Astrocyte of the hippocampus (primary cell): Measurements from ENCODE around the gene RANBP17.
A peak's percentile ranks its signal among the peaks of the same experiment; 100 is the strongest.

Experiments used
- DNase-seq: peaks from one replicate; pipeline ENCODE4 v3.0.0; 2011; ENCODE audit warnings: low read depth, low spot score

The RANBP17 gene

DNA sequence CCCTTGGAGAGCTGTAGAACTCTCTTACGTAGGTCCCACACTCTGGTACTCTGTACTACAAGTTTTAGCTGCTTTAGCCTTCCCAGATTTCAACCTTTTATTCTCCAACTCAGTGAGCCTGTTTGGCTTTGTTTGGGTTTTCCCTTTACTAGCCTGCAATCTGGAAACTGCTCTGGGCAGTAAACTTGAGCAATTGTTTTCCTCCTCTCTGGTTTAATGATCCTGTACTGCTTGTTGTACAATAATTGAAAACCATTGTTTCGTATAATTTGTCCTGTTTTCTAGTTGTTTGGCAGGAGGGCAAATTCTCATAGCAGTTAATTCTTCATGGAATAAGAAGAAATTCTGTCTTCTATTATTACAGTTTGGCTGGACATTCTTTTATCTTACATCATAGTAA, 384.4 kb downstream of the RANBP17 start:
- DNase-seq = no peak

DNA sequence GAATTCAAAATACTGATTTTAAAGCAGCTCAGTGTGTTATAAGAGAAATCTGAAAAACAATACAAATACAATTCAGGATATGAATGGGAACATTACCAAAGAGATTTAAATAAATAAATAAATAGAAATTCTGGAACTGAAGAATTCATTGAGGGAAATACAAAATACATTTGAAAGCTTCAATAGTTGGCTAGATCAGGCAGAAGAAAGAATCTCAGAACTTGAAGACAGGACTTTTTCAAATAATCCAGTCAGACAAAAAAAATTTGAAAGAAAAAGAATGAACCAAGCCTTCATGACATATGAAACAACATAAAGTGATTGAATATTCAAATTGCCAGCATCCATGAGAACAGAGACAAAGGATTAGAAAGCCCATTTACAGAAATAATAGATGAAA, 387.6 kb downstream of the RANBP17 start:
- no peak for DNase-seq

- DNase-seq = no peak
Observed at GRCh38 chr5:171250738-171251137, 388.9 kb downstream of the RANBP17 start.

- no peak for DNase-seq
Observed at GRCh38 chr5:171251519-171251918, 389.7 kb downstream of the RANBP17 start.

DNA sequence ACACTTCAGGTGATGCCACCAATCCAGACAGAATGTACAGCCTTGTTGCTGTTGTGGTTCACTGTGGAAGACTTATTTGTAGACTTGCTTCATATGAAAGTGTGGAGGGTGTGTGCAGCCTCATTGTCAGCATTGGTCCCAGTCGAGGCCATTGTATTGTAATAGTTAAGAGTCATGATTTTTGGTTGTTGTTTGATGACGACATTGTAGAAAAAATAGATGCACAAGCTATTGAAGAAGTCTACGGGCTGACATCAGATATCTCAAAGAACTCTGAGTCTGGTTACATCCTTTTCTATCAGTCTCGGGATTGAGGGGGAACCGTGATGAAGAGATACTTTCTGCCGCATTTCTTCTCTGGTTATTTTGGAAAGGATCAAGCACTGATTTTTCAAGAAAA, 390.9 kb downstream of the RANBP17 start:
- DNase-seq = no peak

DNA sequence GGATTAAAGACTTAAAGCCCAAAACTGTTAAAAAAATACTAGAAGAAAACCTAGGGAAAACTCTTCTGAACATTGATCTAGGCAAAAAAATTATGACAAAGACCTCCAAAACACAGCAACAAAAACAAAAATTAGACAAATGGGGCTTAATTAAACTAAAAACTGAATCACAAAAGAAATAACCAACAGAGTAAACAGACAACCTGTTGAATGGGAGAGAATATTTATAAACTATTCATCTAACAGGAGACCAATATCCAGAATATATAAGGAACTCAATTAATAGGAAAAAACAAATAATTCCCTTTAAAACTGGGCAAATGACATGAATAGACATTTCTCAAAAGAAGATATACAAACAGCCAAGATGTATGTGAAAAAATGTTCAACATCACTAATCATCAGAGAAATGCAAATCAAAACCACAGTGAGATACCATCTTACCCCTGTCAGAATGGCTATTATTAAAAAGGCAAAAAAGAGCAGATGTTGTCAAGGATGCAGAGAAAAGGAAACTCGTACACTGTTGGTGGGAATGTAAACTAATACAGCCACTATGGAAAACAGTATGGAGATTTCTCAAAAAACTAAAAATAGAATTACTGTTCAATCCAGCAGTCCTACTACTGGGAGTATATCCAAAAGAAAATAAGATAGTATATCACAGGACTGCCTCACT, 397.1 kb downstream of the RANBP17 start:
- no peak for DNase-seq

DNA sequence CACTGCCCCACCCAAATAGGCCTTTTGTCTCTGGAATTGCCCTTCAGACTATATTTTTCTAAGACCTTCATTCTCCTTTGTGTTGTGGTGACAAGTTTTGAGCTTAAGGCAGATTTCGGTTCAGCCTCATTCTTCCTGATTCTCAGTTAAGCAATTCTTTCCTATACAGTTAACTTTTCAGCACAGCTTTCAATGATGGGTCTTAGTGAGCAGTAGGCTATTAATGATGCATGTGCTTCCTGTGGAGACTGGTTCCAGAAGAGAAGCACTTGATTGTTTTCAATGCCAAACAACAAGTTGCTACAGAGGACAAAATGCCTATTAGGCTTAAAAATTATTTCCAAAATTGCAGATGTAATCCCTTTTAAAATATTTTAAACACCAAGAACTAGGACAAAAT, 399.5 kb downstream of the RANBP17 start:
- DNase-seq = no peak

GRCh38 chr5:171261904-171262303, 400.1 kb downstream of the RANBP17 start:
- no peak for DNase-seq

- no peak for DNase-seq
Observed at GRCh38 chr5:171263181-171263580, 401.4 kb downstream of the RANBP17 start.

GRCh38 chr5:171264843-171265242, 403.0 kb downstream of the RANBP17 start:
- no peak for DNase-seq

GRCh38 chr5:171268700-171269620, 407.1 kb downstream of the RANBP17 start:
- no peak for DNase-seq

DNA sequence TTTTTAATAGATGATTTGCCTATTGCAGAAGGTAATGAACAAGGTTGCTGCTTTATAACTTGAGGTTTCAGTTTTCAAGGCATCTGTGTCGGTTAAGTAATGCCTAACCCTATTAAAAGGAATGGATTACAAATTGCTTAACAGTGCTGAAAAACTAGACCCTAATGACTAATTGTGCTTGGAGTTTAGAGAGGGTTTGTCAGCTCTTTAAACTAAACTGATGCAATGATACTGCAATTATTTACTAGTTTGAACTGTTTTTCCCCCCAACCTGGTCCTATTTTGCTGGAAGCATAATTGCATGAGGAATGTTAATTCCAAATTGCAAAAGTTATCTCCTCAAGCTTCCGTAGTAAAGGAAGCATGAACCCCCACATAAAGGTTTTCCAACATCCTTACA, 407.9 kb downstream of the RANBP17 start:
- no peak for DNase-seq

- no peak for DNase-seq
Observed at GRCh38 chr5:171270136-171270535, 408.3 kb downstream of the RANBP17 start.

DNA sequence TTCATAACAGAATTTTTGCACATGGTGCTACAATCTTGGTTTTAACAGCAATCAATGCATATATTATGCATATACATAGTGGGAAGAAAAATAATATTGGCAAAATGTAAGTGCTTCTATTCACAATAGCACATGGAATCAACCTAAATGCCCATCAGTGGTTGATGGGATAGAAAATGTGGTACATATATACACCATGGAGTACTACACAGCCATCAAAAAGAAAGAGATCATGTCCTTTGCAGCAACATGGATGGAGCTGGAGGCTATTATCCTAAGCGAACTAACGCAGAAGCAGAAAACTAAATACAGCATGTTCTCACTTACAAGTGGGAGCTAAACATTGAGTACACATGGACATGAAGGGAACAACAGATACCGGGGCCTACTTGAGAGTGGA, 410.0 kb downstream of the RANBP17 start:
- DNase-seq = no peak

GRCh38 chr5:171272996-171273970, 411.5 kb downstream of the RANBP17 start:
- DNase-seq = peak; percentile 30

DNA sequence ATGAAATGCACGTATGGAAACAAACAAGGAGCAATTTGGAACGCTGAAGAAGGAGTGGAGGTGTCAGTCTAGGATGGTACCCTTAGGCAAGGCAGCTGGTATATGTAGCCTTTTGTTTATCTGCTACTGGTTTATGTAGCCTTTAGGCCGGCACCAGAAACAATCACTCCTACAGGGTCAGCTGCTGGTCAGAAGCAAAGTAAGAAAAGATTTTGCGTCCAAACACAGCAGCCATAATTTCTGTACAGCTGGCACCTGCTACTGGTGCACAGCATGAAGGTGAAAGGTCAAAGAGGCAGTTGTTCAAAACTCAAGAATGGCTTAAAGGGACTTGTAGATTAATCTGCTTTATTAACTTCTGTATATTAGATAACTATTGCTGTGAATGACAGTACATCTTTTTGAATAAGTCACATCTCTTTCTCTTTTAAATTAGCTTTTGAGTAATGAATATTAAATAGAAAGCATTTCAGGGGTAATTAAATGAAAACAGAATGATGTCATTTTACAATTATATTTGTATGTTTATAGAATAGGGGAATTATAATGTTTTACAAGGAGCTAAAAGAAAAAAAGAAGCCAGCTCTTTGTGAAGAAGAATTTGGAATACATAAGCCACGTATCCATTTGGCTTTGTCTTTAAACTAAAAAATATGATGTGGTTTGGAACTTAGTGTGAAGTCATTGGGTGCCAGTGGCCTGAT, 414.2 kb downstream of the RANBP17 start:
- DNase-seq = no peak

DNA sequence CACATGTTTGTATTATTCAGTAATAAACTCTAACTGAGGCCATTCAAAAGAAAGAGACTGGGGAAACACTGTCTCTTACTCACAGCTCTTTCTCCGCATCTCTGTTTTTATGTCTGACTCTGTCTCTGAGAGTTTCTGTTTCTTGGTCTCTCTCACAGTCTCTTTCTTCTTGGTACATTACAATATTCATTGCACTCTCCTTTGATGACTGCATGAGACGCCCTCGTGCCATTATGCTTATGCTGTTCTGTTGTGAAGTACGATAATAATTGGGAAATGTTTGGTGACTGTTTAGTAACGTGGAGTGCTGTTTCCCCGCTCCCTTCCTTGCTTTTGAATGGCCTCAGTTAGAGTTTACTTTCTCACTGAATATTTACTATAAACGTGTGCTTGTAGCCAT, 421.9 kb downstream of the RANBP17 start:
- no peak for DNase-seq

GRCh38 chr5:171285465-171285864, 423.6 kb downstream of the RANBP17 start:
- DNase-seq = no peak

DNA sequence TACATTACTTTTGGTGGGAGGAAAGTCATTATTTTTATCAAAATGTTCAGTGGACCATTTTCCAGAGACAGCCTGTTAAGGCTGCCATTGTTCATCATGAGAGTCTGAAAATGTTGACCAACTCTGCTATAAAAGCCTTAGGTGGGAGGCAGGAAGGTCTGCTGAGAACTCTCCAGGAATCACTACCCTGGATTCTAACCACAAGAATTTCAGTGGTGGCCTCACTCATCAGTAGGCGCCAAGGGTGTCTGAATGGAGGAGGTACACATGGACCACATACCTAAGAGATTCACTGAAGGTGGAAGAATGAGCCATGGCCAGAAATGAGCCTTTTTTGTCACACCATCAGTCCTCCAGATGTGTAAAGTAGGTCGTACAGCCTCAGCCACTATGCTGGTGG, 426.2 kb downstream of the RANBP17 start:
- peak; percentile 53 for DNase-seq

DNA sequence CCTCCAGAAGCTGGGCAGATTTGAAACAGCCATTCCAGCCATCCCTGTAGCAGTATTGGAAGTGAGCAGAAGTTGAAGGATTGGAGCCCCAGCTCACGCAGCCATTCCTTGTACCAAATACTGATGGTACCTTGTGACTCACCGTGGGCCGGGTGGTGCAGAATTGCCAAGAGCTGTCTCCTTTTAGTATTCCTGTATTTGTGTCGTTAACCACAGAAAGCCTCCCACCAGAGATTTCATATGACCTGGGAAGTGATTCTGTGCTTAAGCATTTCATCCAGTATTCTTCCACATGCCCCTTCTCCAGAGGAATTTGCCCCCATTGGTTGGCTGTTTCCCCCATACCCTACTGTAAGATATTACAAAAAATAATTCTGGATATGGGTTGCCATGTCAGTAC, 429.6 kb downstream of the RANBP17 start:
- DNase-seq = peak; percentile 37

GRCh38 chr5:171295299-171295698, 433.5 kb downstream of the RANBP17 start:
- DNase-seq = peak; percentile 45
